NCI-H187 treated with DMSO at 0.1 percent for 48 hours (cell line): ENCODE results near the gene CNTN1.

Source experiments
- DNase-seq: peaks from one replicate; lab custom pipeline; 2025; lab: John Stamatoyannopoulos, UW

Gene CNTN1

GRCh38 chr12:40853221-40853620 lies 161.0 kb downstream of the CNTN1 start:
- DNase-seq: no peak

- DNase-seq: no peak
Measured at GRCh38 chr12:40854604-40855003, 162.4 kb downstream of the CNTN1 start.

- DNase-seq: no peak
Measured at GRCh38 chr12:40864891-40865290, 172.7 kb downstream of the CNTN1 start.

GRCh38 chr12:40870981-40871380 lies 178.7 kb downstream of the CNTN1 start:
- DNase-seq: no peak

GRCh38 chr12:40874868-40875267 lies 182.6 kb downstream of the CNTN1 start:
- DNase-seq: no peak

GRCh38 chr12:40889329-40889728 lies 197.1 kb downstream of the CNTN1 start:
- DNase-seq: no peak

GRCh38 chr12:40892528-40892927 lies 200.3 kb downstream of the CNTN1 start:
- no peak for DNase-seq

- no peak for DNase-seq
Measured at GRCh38 chr12:40898505-40898904, 206.3 kb downstream of the CNTN1 start.

GRCh38 chr12:40903040-40903439 lies 210.8 kb downstream of the CNTN1 start:
- no peak for DNase-seq

- no peak for DNase-seq
Measured at GRCh38 chr12:40907115-40907527, 214.9 kb downstream of the CNTN1 start.

- no peak for DNase-seq
Measured at GRCh38 chr12:40911676-40912075, 219.4 kb downstream of the CNTN1 start.

- DNase-seq: no peak
Measured at GRCh38 chr12:40915172-40915571, 222.9 kb downstream of the CNTN1 start.

- no peak for DNase-seq
Measured at GRCh38 chr12:40917561-40917960, 225.3 kb downstream of the CNTN1 start.

- no peak for DNase-seq
Measured at GRCh38 chr12:40921563-40922163, 229.4 kb downstream of the CNTN1 start.

- DNase-seq: no peak
Measured at GRCh38 chr12:40937891-40938290, 245.7 kb downstream of the CNTN1 start.

GRCh38 chr12:40942326-40942725 lies 250.1 kb downstream of the CNTN1 start:
- DNase-seq: no peak

GRCh38 chr12:40945772-40946171 lies 253.5 kb downstream of the CNTN1 start:
- DNase-seq: no peak

GRCh38 chr12:40946612-40947194 lies 254.5 kb downstream of the CNTN1 start:
- DNase-seq: no peak

GRCh38 chr12:40947797-40948196 lies 255.6 kb downstream of the CNTN1 start:
- no peak for DNase-seq

GRCh38 chr12:40953076-40953475 lies 260.8 kb downstream of the CNTN1 start:
- DNase-seq: no peak

GRCh38 chr12:40957417-40957816 lies 265.2 kb downstream of the CNTN1 start:
- DNase-seq: no peak

- no peak for DNase-seq
Measured at GRCh38 chr12:40959041-40959440, 266.8 kb downstream of the CNTN1 start.

GRCh38 chr12:40963751-40964150 lies 271.5 kb downstream of the CNTN1 start:
- DNase-seq: no peak

GRCh38 chr12:40969796-40970195 lies 277.6 kb downstream of the CNTN1 start:
- DNase-seq: no peak
